C4-2B (cell line): ENCODE results near the gene GDAP2.

ENCODE experiments used
- ZFX ChIP-seq: fragments of 450-650 bp; IDR thresholded peaks from 2 replicates; pipeline ENCODE4 v1.6.1; 2017
- TF ChIP-seq, protein P1 (sequence below): fragments of 450-650 bp; conservative IDR thresholded peaks from 2 replicates; pipeline ENCODE4 v1.5.1; 2017; ENCODE audit warnings: mild to moderate bottlenecking

DNA sequence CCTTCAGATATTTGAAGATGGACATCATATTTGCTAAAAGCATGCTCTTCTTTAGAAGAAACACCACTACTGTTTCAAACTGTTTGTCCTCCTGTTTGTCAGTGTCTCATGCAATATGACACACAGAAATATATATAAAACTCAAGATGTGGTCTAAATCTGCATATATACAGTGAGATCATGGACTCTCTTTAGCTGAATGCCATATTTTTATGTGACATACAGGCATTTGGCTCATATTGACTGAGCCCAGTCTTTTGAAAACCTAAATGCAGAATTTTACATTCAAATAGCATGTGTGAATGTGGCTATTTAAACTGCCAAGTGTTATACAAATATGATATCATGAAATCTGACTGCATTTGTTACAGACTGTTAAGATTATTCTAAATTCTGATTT lies 18.4 kb downstream of the GDAP2 start:
- TF ChIP-seq, protein P1, sequence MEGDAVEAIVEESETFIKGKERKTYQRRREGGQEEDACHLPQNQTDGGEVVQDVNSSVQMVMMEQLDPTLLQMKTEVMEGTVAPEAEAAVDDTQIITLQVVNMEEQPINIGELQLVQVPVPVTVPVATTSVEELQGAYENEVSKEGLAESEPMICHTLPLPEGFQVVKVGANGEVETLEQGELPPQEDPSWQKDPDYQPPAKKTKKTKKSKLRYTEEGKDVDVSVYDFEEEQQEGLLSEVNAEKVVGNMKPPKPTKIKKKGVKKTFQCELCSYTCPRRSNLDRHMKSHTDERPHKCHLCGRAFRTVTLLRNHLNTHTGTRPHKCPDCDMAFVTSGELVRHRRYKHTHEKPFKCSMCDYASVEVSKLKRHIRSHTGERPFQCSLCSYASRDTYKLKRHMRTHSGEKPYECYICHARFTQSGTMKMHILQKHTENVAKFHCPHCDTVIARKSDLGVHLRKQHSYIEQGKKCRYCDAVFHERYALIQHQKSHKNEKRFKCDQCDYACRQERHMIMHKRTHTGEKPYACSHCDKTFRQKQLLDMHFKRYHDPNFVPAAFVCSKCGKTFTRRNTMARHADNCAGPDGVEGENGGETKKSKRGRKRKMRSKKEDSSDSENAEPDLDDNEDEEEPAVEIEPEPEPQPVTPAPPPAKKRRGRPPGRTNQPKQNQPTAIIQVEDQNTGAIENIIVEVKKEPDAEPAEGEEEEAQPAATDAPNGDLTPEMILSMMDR, result no peak
- no peak for TF ChIP-seq ZFX
